IgD-negative memory B cell (primary cell): ENCODE data around the gene HKDC1. TPM values are rescaled to one million over a fixed set of nuclear protein-coding genes. Genes with fewer than 3 reads are reported as not detected.
"Not testable (repeated sequence)": the region's sequence is repeated elsewhere in the genome, so short reads cannot be mapped to it uniquely, and the experiment has no call there.

Experiments used
- H3K27ac Mint-ChIP-seq, 3 donors: one replicate each; pipeline ENCODE4 v1.8.0; 2020 to 2022; ENCODE audit warnings: mild to moderate bottlenecking in 3 of 3, mixed read lengths in 3 of 3, moderate library complexity in 1 of 3
- H3K27me3 Mint-ChIP-seq: one replicate; pipeline ENCODE4 v1.8.0; 2021; ENCODE audit warnings: mixed read lengths
- H3K36me3 Mint-ChIP-seq: one replicate; pipeline ENCODE4 v1.8.0; 2020; ENCODE audit warnings: mild to moderate bottlenecking, mixed read lengths
- H3K4me1 Mint-ChIP-seq, 3 donors: one replicate each; pipeline ENCODE4 v1.8.0; 2020 to 2022; ENCODE audit warnings: mixed read lengths in 3 of 3, mild to moderate bottlenecking in 1 of 3
- H3K4me3 Mint-ChIP-seq, 4 donors: one replicate each; pipeline ENCODE4 v1.8.0; 2020 to 2022; ENCODE audit warnings: mild to moderate bottlenecking in 4 of 4, mixed read lengths in 4 of 4, moderate library complexity in 3 of 4
- H3K9me3 Mint-ChIP-seq, 3 donors: one replicate each; pipeline ENCODE4 v1.8.0; 2020 to 2021; ENCODE audit warnings: mixed read lengths in 3 of 3, mild to moderate bottlenecking in 1 of 3
- polyA plus RNA-seq: library from polyadenylated mRNA; unstranded; fragments of 300-500 nt; fragmentation: Illumina TruSeq; gene quantifications from one replicate; pipeline ENCODE4 v1.2.3, GENCODE V29; 2021

Gene HKDC1
- polyA plus RNA-seq, 1 donor from 2014 or later, result 0.43 TPM

DNA sequence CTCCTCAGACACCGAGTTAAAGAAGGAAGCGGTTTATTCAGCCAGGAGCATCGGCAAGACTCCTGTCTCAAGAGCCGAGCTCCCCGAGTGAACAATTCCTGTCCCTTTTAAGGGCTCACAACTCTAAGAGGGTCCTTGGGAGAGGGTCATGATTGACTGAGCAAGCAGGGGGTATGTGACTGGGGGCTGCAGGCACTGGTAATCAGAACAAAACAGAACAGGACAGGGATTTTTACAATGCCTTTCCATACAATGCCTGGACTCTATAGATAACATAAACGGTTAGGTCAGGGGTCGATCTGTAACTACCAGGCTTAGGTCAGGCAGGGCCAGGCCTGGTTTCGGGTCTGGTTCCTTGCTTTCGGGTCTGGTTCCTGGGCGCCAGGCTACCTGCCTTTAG, 88.2 kb downstream of the HKDC1 start:
- not testable (repeated sequence) for H3K27ac Mint-ChIP-seq, H3K9me3 Mint-ChIP-seq, H3K36me3 Mint-ChIP-seq, H3K4me3 Mint-ChIP-seq, H3K4me1 Mint-ChIP-seq, H3K27me3 Mint-ChIP-seq

GRCh38 chr10:69311309-69311708, 91.2 kb downstream of the HKDC1 start:
- Mint-ChIP-seq H3K27me3 (no peaks in the 10 kb centered on the region), H3K27ac (peak overlapping the region in 1 of 3 donors; percentile 54), H3K4me3 (no peak overlapping the region), H3K36me3 (no peaks in the 10 kb centered on the region), H3K4me1 (peaks cover 0 to 2% (median 0%) of the 10 kb centered on the region in 3 donors), H3K9me3 (no peaks in the 10 kb centered on the region)

- H3K27me3 Mint-ChIP-seq, result no peaks in the 10 kb centered on the region
- no peaks in the 10 kb centered on the region for H3K36me3 Mint-ChIP-seq
- no peak overlapping the region for H3K4me3 Mint-ChIP-seq
- peaks cover 0 to 6% (median 0%) of the 10 kb centered on the region in 3 donors for H3K4me1 Mint-ChIP-seq
- no peak overlapping the region for H3K27ac Mint-ChIP-seq
- H3K9me3 Mint-ChIP-seq, result no peaks in the 10 kb centered on the region
Observed at GRCh38 chr10:69312528-69312927, 92.4 kb downstream of the HKDC1 start.

GRCh38 chr10:69315100-69315542, 95.0 kb downstream of the HKDC1 start:
- Mint-ChIP-seq H3K36me3 (no peaks in the 10 kb centered on the region), H3K4me3 (peak overlapping the region in 1 of 4 donors; percentile 86), H3K4me1 (peaks cover 0 to 15% (median 2%) of the 10 kb centered on the region in 3 donors), H3K27me3 (no peaks in the 10 kb centered on the region), H3K9me3 (no peaks in the 10 kb centered on the region), H3K27ac (peak overlapping the region in 1 of 3 donors; percentile 28)

- H3K27me3 Mint-ChIP-seq, result no peaks in the 10 kb centered on the region
- H3K36me3 Mint-ChIP-seq, result no peaks in the 10 kb centered on the region
- H3K4me1 Mint-ChIP-seq, result peaks cover 1 to 21% (median 2%) of the 10 kb centered on the region in 3 donors
- H3K27ac Mint-ChIP-seq, result peak overlapping the region in 2 of 3 donors; percentile 18 to 28
- H3K9me3 Mint-ChIP-seq, result no peaks in the 10 kb centered on the region
- peak overlapping the region in 1 of 4 donors; percentile 86 for H3K4me3 Mint-ChIP-seq
Observed at GRCh38 chr10:69315610-69316312, 95.6 kb downstream of the HKDC1 start.

- Mint-ChIP-seq H3K27me3 (no peaks in the 10 kb centered on the region), H3K9me3 (no peaks in the 10 kb centered on the region), H3K4me3 (peak overlapping the region in 1 of 4 donors; percentile 86), H3K4me1 (peaks cover 5 to 23% (median 7%) of the 10 kb centered on the region in 3 donors), H3K27ac (peak overlapping the region in 1 of 3 donors; percentile 18), H3K36me3 (no peaks in the 10 kb centered on the region)
Observed at GRCh38 chr10:69316313-69317059, 96.4 kb downstream of the HKDC1 start.

Other genes with a start within 250 kb of the HKDC1 start
- 2.9 TPM for gene KIFBP, start 231.5 kb upstream of the HKDC1 start, polyA plus RNA-seq
- 65.1 TPM for gene SRGN, start 132.2 kb upstream of the HKDC1 start, polyA plus RNA-seq
- 27.6 TPM for gene VPS26A, start 96.2 kb upstream of the HKDC1 start, polyA plus RNA-seq
- 23.0 TPM for gene SUPV3L1, start 40.1 kb upstream of the HKDC1 start, polyA plus RNA-seq
- gene HK1, start 58.2 kb downstream of the HKDC1 start, polyA plus RNA-seq, result 88.6 TPM
- 0.16 TPM for gene TACR2, start 196.6 kb downstream of the HKDC1 start, polyA plus RNA-seq
- gene TSPAN15, start 231.1 kb downstream of the HKDC1 start, polyA plus RNA-seq, result not detected